Measurements from ENCODE around the gene TGM4. TPM values are rescaled to one million over a fixed set of nuclear protein-coding genes. Genes with fewer than 3 reads are reported as not detected.

Gene TGM4
- total RNA-seq, 4 donors from 2014 or later = not detected

DNA sequence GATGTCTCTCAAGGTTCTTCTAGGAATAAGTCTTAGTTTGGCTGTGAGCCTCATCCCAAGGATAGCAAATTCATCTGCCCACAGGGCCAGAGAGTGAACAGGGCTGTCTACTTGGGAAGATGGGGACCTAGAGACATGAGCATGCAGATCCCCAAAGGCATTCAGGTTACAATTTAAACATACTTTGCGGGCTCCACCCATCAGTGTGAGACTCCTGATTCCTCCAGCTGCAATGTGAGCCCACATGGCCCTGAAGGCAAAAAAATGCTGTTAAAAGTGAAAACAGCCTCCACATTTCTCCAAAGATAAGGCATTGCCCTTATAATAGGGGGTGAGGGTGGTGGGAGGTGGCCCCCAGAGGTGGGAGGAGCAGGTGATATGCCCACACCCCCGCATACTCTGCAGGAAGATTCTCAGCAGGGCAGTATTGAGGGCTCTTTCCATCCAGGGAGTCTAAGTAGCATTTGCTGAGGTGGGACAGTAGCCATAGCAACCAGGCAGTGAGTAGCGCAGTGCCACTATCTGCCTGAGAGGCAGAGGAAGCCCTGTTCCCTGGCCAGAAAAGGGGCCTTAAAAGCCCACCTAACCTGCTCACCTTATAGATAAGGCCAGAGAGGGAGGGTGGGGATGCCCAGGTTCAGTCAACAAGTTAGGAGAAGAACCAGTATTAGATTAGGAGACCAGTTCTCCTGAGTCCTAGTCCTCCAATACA lies 31.2 kb downstream of the TGM4 start:
- no peak for TF ChIP-seq POLR2A (IDR thresholded peaks at IDR 0.05)
- TF ChIP-seq, protein P1, sequence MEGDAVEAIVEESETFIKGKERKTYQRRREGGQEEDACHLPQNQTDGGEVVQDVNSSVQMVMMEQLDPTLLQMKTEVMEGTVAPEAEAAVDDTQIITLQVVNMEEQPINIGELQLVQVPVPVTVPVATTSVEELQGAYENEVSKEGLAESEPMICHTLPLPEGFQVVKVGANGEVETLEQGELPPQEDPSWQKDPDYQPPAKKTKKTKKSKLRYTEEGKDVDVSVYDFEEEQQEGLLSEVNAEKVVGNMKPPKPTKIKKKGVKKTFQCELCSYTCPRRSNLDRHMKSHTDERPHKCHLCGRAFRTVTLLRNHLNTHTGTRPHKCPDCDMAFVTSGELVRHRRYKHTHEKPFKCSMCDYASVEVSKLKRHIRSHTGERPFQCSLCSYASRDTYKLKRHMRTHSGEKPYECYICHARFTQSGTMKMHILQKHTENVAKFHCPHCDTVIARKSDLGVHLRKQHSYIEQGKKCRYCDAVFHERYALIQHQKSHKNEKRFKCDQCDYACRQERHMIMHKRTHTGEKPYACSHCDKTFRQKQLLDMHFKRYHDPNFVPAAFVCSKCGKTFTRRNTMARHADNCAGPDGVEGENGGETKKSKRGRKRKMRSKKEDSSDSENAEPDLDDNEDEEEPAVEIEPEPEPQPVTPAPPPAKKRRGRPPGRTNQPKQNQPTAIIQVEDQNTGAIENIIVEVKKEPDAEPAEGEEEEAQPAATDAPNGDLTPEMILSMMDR (IDR thresholded peaks at IDR 0.05 in 4 of 5, conservative IDR thresholded peaks at IDR 0.05 in 1 of 5) = no peak
- Histone ChIP-seq H3K36me3 (no peaks in the 10 kb centered on the region), H3K9me3 (no peaks in the 10 kb centered on the region), H3K4me3 (no peak overlapping the region), H3K27me3 (peaks cover 0 to 5% (median 0%) of the 10 kb centered on the region in 3 donors), H3K27ac (no peak overlapping the region), H3K4me1 (no peaks in the 10 kb centered on the region)
- intact Hi-C loops (cut with DNase I; ENCODE audit: low total_unique reads) (no loop called here), in situ Hi-C loops (cut with MboI; ENCODE audit: low sequenced_read_pairs in 4 of 4) (loop anchor here in 3 of 4 donors (25.0 kb wide), 1 partner anchor 368 kb away; no protein-coding TSS in a partner anchor)
- no peak for DNase-seq
- no peak for ATAC-seq

DNA sequence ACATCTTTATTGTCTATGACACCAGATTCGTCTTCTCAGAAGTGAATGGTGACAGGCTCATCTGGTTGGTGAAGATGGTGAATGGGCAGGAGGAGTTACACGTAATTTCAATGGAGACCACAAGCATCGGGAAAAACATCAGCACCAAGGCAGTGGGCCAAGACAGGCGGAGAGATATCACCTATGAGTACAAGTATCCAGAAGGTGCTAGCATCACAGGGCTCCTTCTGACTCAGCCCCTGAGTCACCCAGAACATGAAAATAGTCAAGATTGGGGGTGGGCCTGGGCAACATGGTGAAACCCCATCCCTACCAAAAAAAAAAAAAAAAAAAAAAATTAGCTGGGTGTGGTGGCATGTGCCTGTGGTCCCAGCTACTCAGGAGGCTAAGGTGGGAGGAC lies 32.6 kb downstream of the TGM4 start:
- H3K27me3 ChIP-seq = peaks cover 0 to 5% (median 0%) of the 10 kb centered on the region in 3 donors
- no peaks in the 10 kb centered on the region for H3K36me3 ChIP-seq
- ATAC-seq (no peak), DNase-seq (no peak)
- H3K27ac ChIP-seq = no peak overlapping the region
- in situ Hi-C loops (cut with MboI; ENCODE audit: low sequenced_read_pairs in 4 of 4) (loop anchor here in 3 of 4 donors (25.0 kb wide), 1 partner anchor 370 kb away; no protein-coding TSS in a partner anchor), intact Hi-C loops (cut with DNase I; ENCODE audit: low total_unique reads) (no loop called here)
- no peaks in the 10 kb centered on the region for H3K9me3 ChIP-seq
- H3K4me3 ChIP-seq = no peak overlapping the region
- no peaks in the 10 kb centered on the region for H3K4me1 ChIP-seq
- no peak for TF ChIP-seq POLR2A (IDR thresholded peaks at IDR 0.05)
- TF ChIP-seq, protein P1 (IDR thresholded peaks at IDR 0.05 in 4 of 5, conservative IDR thresholded peaks at IDR 0.05 in 1 of 5) = no peak

DNA sequence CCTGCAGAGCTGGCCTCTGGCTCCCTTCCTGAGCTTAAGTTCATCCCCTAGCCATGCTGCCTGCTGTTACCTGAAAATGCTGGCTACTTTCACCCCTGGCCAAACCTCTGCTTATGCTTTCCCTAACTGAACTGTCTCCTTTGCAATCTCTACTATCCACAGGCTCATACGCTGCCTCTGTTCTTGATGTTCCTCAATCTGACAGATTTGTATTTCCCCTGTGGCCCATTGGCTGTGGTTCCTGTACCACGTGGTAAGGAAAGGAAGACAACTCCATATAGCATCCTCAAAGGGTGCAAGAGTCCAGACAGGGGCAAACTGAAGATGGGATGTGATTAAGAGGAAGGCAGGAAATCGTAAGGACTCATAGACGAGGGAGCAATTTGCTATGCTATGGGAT lies 33.2 kb downstream of the TGM4 start:
- H3K27ac ChIP-seq = no peak overlapping the region
- no peak overlapping the region for H3K4me3 ChIP-seq
- H3K36me3 ChIP-seq = no peaks in the 10 kb centered on the region
- no peaks in the 10 kb centered on the region for H3K9me3 ChIP-seq
- intact Hi-C loops (cut with DNase I; ENCODE audit: low total_unique reads) = no loop called here
- peaks cover 0 to 5% (median 0%) of the 10 kb centered on the region in 3 donors for H3K27me3 ChIP-seq
- no peak for ATAC-seq
- H3K4me1 ChIP-seq = no peaks in the 10 kb centered on the region
- no peak for DNase-seq
- in situ Hi-C loops (cut with MboI; ENCODE audit: low sequenced_read_pairs in 4 of 4) = loop anchor here in 3 of 4 donors (25.0 kb wide), 1 partner anchor 370 kb away; no protein-coding TSS in a partner anchor
- TF ChIP-seq POLR2A (IDR thresholded peaks at IDR 0.05) = no peak
- TF ChIP-seq, protein P1 (IDR thresholded peaks at IDR 0.05 in 4 of 5, conservative IDR thresholded peaks at IDR 0.05 in 1 of 5) = no peak

DNA sequence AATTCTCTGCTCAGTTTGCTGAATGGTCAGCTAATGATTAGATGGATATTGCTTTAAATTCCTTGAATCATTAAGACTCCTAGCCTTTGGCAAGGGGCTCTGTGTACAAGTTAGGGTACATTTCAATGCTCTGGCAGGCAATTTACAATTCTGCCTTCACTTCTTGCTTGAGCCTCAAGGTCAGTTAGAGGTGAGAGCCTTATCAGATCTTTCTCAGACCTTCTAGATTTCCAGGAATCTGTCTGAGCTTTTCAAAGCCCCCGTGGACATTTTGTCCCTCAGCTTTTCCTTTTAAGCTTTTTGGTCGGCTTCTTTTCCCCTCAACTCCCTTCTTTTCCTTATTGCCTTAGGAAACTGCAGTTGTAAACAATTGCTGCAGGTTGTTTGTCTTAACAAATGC lies 34.7 kb downstream of the TGM4 start:
- H3K36me3 ChIP-seq = no peaks in the 10 kb centered on the region
- H3K9me3 ChIP-seq = no peaks in the 10 kb centered on the region
- TF ChIP-seq POLR2A (IDR thresholded peaks at IDR 0.05) = no peak
- in situ Hi-C loops (cut with MboI; ENCODE audit: low sequenced_read_pairs in 4 of 4) (loop anchor here in 3 of 4 donors (25.0 kb wide), 1 partner anchor 372 kb away; no protein-coding TSS in a partner anchor), intact Hi-C loops (cut with DNase I; ENCODE audit: low total_unique reads) (no loop called here)
- H3K4me1 ChIP-seq = no peaks in the 10 kb centered on the region
- DNase-seq = no peak
- no peak for ATAC-seq
- no peak overlapping the region for H3K27ac ChIP-seq
- H3K4me3 ChIP-seq = no peak overlapping the region
- peaks cover 0 to 5% (median 0%) of the 10 kb centered on the region in 3 donors for H3K27me3 ChIP-seq

DNA sequence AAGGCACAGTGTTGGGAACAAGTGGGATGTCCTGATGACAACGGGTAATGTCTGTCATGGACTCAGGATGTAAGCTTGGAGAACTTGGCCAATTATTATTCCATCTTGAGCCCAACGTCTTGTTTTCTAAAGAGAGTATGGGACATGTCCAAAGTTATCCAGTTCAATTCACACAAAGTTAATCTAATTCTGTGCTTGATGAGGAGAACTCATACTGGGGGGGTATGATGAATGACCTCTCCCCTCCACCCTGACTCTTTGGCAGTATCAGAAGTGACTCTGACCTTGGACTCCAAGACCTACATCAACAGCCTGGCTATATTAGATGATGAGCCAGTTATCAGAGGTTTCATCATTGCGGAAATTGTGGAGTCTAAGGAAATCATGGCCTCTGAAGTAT lies 36.3 kb downstream of the TGM4 start:
- in situ Hi-C loops (cut with MboI; ENCODE audit: low sequenced_read_pairs in 4 of 4) = loop anchor here (10.0 to 25.0 kb wide), 2 partner anchors 373 to 376 kb away; no protein-coding TSS in a partner anchor
- H3K4me1 ChIP-seq = no peaks in the 10 kb centered on the region
- TF ChIP-seq POLR2A (IDR thresholded peaks at IDR 0.05) = no peak
- TF ChIP-seq, protein P1 (IDR thresholded peaks at IDR 0.05 in 4 of 5, conservative IDR thresholded peaks at IDR 0.05 in 1 of 5) = no peak
- H3K27me3 ChIP-seq = peaks cover 0 to 5% (median 0%) of the 10 kb centered on the region in 3 donors
- H3K27ac ChIP-seq = no peak overlapping the region
- intact Hi-C loops (cut with DNase I; ENCODE audit: low total_unique reads) = loop anchor here (5.0 to 10.0 kb wide), 2 partner anchors 378 to 586 kb away; no protein-coding TSS in a partner anchor
- H3K36me3 ChIP-seq = no peaks in the 10 kb centered on the region
- H3K9me3 ChIP-seq = no peaks in the 10 kb centered on the region
- DNase-seq (no peak), ATAC-seq (no peak)
- no peak overlapping the region for H3K4me3 ChIP-seq

Measured in gastrocnemius medialis (tissue), 4 donors.